Coronary artery (tissue), 2 donors: Measurements from ENCODE around the gene CHST12.
A peak's percentile ranks its signal among the peaks of the same experiment; 100 is the strongest.

ENCODE experiments used
- DNase-seq: peaks from one replicate; pipeline ENCODE4 v3.0.0-alpha.2; 2017; ENCODE audit warnings: low spot score
- H3K27ac ChIP-seq, 2 donors: fragments of 200-600 bp; sonication (generic); one replicate each; pipeline ENCODE4 v1.5.1; 2016 to 2019
- H3K4me3 ChIP-seq: fragments of 200-600 bp; sonication (generic); 2 replicates; pipeline ENCODE4 v1.5.1; 2016; ENCODE audit warnings: mild to moderate bottlenecking, moderate library complexity
- CTCF ChIP-seq: fragments of 200-600 bp; sonication (generic); IDR thresholded peaks from one replicate; pipeline ENCODE4 v1.5.1; 2019; ENCODE audit warnings: antibody characterized with exemption

CHST12 gene

GRCh38 chr7:2480070-2480408 lies 76.6 kb downstream of the CHST12 start:
- no peak for DNase-seq
- Histone ChIP-seq H3K27ac (no peak overlapping the region), H3K4me3 (no peak overlapping the region)
- no peak for TF ChIP-seq CTCF

- DNase-seq, result no peak
Measured at GRCh38 chr7:2481195-2481594, 77.8 kb downstream of the CHST12 start.

GRCh38 chr7:2482725-2483451 lies 79.5 kb downstream of the CHST12 start:
- Histone ChIP-seq H3K4me3 (no peak overlapping the region), H3K27ac (no peak overlapping the region)
- no peak for TF ChIP-seq CTCF
- DNase-seq, result no peak

More at GRCh38 chr7:2481195-2481594, 77.8 kb downstream of the CHST12 start:
- no peak overlapping the region for H3K27ac ChIP-seq
- no peak overlapping the region for H3K4me3 ChIP-seq
- TF ChIP-seq CTCF, result no peak

- DNase-seq, result no peak
- TF ChIP-seq CTCF, result no peak
- H3K4me3 ChIP-seq, result no peak overlapping the region
- no peak overlapping the region for H3K27ac ChIP-seq
Measured at GRCh38 chr7:2483494-2483893, 80.1 kb downstream of the CHST12 start.

- no peak for DNase-seq
- TF ChIP-seq CTCF, result no peak
- H3K27ac ChIP-seq, result no peak overlapping the region
- H3K4me3 ChIP-seq, result no peak overlapping the region
Measured at GRCh38 chr7:2484868-2485267, 81.5 kb downstream of the CHST12 start.

GRCh38 chr7:2487586-2488271 lies 84.3 kb downstream of the CHST12 start:
- Histone ChIP-seq H3K4me3 (peak overlapping the region; percentile 14), H3K27ac (peak overlapping the region; percentile 10 to 77)
- DNase-seq, result no peak
- no peak for TF ChIP-seq CTCF

- no peak for TF ChIP-seq CTCF
- Histone ChIP-seq H3K4me3 (peak overlapping the region; percentile 14), H3K27ac (peak overlapping the region; percentile 10 to 77)
- DNase-seq, result peak; percentile 92
Measured at GRCh38 chr7:2488272-2488645, 84.8 kb downstream of the CHST12 start.
